ENCODE results near the gene NCAM1. TPM values are rescaled to one million over a fixed set of nuclear protein-coding genes. Genes with fewer than 3 reads are reported as not detected.

The NCAM1 gene
- total RNA-seq, 1 donor from 2014 or later = 472 TPM

GRCh38 chr11:113305440-113306336 lies 344.5 kb downstream of the NCAM1 start:
- intact Hi-C loops (cut with DNase I) = loop anchor here (1.0 to 2.0 kb wide), 2 partner anchors 227 to 426 kb away; no protein-coding TSS in a partner anchor
- no peak for DNase-seq (ENCODE audit: low spot score)

GRCh38 chr11:113308601-113309000 lies 347.4 kb downstream of the NCAM1 start:
- no peak for DNase-seq (ENCODE audit: low spot score)
- intact Hi-C loops (cut with DNase I) = no loop called here

- intact Hi-C loops (cut with DNase I) = no loop called here
- no peak for DNase-seq (ENCODE audit: low spot score)
Observed at GRCh38 chr11:113311536-113311935, 350.3 kb downstream of the NCAM1 start.

- no peak for DNase-seq (ENCODE audit: low spot score)
- intact Hi-C loops (cut with DNase I) = no loop called here
Observed at GRCh38 chr11:113313601-113314000, 352.4 kb downstream of the NCAM1 start.

GRCh38 chr11:113314065-113314388 lies 352.8 kb downstream of the NCAM1 start:
- intact Hi-C loops (cut with DNase I) = no loop called here
- DNase-seq (ENCODE audit: low spot score) = no peak

- DNase-seq (ENCODE audit: low spot score) = peak; percentile 97
- intact Hi-C loops (cut with DNase I) = no loop called here
Observed at GRCh38 chr11:113314389-113315301, 353.4 kb downstream of the NCAM1 start, which contains the start of gene TTC12. Gene TTC12 (plus strand): TSS chr11:113314583. CDS start chr11:113316258, 1,675 bp downstream.

GRCh38 chr11:113315811-113316210 lies 354.6 kb downstream of the NCAM1 start:
- intact Hi-C loops (cut with DNase I) = no loop called here
- no peak for DNase-seq (ENCODE audit: low spot score)

- intact Hi-C loops (cut with DNase I) = no loop called here
- no peak for DNase-seq (ENCODE audit: low spot score)
Observed at GRCh38 chr11:113316256-113316655, 355.0 kb downstream of the NCAM1 start.

GRCh38 chr11:113317339-113317738 lies 356.1 kb downstream of the NCAM1 start:
- DNase-seq (ENCODE audit: low spot score) = no peak
- intact Hi-C loops (cut with DNase I) = no loop called here

GRCh38 chr11:113319085-113319484 lies 357.9 kb downstream of the NCAM1 start:
- intact Hi-C loops (cut with DNase I) = no loop called here
- DNase-seq (ENCODE audit: low spot score) = no peak

GRCh38 chr11:113322158-113322557 lies 360.9 kb downstream of the NCAM1 start:
- intact Hi-C loops (cut with DNase I) = no loop called here
- DNase-seq (ENCODE audit: low spot score) = no peak

- intact Hi-C loops (cut with DNase I) = no loop called here
- no peak for DNase-seq (ENCODE audit: low spot score)
Observed at GRCh38 chr11:113324250-113324649, 363.0 kb downstream of the NCAM1 start.
